Cortex of kidney (tissue), 1 donor: ENCODE measurements around the gene CHCHD6.

Experiments
- DNase-seq: peaks from one replicate; lab custom pipeline; 2025; lab: John Stamatoyannopoulos, UW

The CHCHD6 gene

GRCh38 chr3:126826693-126827092 lies 122.7 kb downstream of the CHCHD6 start:
- no peak for DNase-seq

- DNase-seq: no peak
Measured at GRCh38 chr3:126827121-126827520, 123.1 kb downstream of the CHCHD6 start.

GRCh38 chr3:126828306-126828705 lies 124.3 kb downstream of the CHCHD6 start:
- DNase-seq: no peak

- no peak for DNase-seq
Measured at GRCh38 chr3:126832933-126833332, 128.9 kb downstream of the CHCHD6 start.

DNA sequence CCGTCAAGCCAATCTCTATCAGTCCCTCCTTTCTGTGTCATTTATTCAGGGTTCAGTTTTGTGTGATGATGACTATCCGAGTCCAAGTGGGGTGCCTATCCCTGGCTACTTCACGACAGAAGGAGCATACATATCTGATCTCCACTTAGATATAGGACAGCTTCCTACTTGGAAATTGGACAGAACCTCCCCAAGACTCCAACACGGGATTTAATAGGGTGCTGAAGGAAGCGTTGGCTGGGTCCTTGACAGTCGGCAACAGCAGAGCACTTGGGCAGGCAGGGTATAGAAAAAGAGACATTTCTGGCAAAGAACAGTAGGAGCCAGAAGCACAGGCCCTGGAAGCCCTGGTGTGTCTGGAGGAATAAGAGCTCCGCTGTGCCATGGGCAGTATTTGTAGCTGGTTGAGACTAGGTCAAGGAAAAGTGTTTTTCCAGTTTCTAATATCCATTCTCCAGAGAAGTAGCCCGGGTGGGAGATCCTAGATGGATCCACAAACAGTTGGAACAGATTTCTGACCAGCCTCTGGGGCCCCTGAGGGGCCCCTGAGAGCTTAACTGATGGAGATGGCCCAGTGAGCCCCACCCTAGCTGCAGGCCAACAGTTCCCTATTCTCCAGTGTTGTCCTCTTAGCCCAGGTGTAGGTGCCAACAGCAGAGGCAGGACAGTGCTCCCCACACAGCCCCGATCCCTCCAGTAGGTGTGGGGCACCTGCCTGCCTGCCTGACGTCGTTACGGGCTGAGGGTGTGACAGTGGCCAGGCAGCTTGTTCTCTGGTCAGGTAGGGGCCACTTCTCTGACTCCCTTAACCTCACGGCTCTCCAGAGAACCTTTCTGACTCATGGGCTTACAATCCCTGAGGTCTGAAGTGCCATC lies 130.8 kb downstream of the CHCHD6 start:
- no peak for DNase-seq

- DNase-seq: no peak
Measured at GRCh38 chr3:126835472-126836219, 131.6 kb downstream of the CHCHD6 start.

DNA sequence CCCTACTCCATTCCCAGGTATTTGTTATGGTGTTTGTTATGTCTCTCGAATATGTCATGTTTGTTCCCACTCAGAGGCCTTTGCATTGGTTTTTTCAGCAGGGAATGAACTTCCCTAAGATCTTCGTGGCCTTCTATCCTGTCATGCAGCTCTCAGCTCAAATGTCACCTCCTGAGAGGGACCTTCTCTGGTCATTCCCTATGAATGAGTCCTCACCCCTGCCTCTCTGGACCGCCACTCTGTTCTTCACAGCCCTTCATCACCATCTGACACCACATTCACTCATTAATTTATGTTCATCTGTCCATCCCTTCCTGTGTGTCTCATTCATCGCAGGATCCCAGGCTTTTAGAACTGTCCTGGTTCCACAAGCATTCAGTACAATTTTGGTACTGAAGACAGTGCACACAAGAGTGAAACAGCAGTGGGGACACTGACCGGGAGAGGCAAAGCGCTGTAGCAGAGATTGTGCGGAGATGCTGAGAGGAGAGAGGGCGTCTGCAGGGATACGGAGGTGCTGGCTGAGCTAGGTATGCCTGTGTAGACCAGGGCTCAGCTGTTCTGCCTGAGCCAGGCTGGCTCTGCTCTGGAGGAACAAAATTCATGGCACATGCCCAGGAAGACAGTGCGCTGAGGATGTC lies 132.3 kb downstream of the CHCHD6 start:
- no peak for DNase-seq

- no peak for DNase-seq
Measured at GRCh38 chr3:126837773-126838172, 133.7 kb downstream of the CHCHD6 start.

DNA sequence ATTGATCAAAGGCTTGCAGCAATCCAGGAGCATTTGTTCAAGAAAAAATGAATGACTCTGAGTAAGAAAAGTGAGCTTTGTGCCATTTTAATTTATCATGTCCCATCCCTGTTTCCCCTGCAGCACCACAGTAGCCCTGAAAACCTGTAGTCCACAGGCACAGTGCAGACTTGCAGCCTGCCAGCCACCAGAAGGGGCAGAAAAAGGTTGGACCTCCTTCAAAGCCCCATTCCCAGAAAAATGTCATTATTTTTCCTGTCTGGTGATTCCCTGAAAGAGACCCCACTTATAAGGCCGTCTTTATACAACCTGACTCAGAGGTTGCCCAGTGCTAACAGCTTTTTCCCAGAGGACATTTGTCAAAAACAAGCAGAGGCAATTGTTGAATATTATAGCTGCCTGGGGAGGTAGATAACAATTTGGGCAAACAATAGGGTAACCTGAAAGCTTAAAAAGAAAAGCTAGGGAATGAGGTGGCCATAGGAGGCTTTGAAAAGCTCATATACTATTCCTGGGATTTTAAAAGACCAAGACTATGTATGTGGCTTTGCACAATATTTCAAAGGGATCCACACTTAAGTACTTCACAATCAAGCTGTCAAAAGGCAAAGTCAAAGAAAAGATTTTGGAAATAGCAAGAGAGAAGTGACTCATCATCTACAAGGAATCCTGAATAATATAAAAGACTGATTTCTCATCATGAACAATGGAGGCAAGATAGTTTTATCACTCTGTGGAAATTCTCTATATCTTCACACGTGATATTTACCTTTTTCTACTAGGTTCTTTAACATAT lies 142.1 kb downstream of the CHCHD6 start:
- no peak for DNase-seq

DNA sequence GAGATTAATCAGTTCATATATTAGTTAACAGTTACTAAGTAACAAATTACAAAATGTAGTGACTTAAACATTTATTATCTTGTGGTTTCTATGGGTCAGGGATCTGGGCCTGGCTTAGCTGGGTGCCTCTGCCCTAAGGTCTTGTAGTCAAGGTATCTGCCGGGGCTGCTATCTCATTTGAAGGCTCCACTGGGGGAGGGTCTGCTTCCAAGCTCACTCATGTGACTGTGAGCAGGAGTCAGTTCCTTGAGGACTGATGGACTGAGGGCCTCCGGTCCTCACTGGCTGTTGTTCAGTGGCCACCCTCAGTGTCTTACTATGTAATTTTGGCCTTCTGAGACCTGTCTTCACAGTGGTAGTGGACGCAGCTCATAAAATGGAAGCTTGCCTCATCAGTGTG lies 143.0 kb downstream of the CHCHD6 start:
- no peak for DNase-seq

DNA sequence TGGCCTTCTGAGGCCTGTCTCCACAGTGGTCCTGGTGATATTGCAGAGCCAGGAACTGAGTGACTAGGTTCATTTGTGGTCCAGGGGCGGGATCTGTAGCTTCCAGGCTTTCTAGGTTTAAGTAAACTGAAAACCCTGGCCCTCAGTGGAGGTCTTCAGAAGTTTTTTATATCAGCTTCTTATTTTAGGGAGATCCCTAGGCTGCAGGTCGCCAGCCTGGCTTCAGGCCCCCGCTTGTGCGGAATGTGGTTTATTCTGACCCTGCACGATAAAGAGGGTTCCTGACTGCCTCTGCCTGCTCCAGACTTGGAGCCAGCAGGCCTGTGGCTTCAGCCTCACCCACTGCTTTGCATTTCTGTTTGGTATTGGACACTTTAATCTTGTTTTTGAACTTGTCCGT lies 145.0 kb downstream of the CHCHD6 start:
- DNase-seq: no peak

- DNase-seq: no peak
Measured at GRCh38 chr3:126849768-126850167, 145.7 kb downstream of the CHCHD6 start.

DNA sequence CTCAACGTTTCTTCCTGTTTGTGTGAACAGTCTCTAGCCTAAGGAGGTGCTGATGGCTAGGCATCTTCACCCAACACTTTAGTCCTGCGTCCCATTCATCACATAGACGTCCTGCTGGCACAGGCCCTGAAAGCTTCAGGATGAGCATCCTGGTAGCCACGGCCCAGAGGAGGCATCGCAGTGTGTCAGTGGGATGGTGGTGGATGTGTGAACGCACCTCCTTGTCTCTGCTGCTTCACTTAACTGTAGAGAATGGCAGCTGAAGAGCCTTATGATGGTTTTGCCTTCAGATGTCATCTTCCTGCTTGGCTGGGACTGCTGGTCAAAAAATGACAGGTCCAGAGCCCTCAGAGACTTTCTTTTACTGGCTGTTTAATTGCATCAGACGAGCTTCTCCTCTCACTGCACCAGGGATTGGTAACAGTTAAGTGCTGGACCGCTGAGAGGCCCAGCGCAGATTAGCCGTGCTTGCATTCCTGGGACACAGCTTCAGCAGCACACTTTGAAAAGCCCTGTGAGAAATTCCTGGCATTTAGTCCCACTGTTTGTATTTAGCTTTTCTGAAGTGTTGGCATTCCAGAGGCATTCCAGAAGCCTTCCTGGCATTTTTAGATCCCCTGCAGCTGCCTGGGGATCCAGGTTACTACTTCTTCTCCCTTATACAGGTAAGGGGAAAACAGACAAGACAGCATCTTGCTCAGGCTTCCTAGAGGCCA lies 146.5 kb downstream of the CHCHD6 start:
- DNase-seq: no peak

DNA sequence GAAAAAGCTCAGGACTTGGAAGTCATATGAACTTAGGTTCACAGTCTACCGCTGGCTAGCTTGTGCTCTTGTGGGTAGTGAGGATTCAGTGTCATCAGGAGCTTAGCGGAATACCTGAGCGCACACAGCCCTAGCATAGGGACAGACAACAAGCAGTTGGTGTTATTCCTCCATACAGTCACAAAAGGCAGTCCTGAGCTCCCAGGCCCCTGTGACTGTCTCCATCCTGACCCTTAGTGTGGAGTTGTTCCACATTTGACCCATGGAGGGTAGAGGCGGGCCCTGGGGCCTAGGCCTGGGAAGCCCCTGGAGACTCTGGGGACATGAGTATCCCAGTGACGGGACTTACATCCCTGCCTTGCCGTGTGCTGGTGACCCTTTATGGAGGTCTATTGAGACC lies 147.3 kb downstream of the CHCHD6 start:
- DNase-seq: no peak

DNA sequence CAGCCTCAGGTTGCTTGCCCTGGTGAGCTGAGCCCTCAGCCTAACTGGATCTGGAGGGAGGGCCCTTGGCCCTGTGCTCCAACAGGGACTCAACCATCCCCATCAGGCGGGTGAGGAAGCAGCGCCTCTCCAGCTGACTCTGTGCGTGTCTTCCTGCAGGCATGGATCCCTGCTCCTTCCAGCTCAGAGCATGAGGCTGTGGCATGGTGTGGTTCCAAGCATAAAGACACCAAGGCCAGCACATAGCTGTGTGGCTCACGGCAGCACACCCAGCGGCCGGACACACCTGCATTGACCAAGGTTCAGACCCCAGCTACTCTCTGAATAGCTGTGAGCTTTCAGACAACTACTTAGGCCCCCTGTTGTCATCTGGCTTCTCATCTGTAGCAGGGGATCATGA lies 147.9 kb downstream of the CHCHD6 start:
- no peak for DNase-seq

GRCh38 chr3:126852511-126852910 lies 148.5 kb downstream of the CHCHD6 start:
- no peak for DNase-seq

GRCh38 chr3:126854666-126855065 lies 150.6 kb downstream of the CHCHD6 start:
- no peak for DNase-seq

- DNase-seq: no peak
Measured at GRCh38 chr3:126855374-126855773, 151.3 kb downstream of the CHCHD6 start.

DNA sequence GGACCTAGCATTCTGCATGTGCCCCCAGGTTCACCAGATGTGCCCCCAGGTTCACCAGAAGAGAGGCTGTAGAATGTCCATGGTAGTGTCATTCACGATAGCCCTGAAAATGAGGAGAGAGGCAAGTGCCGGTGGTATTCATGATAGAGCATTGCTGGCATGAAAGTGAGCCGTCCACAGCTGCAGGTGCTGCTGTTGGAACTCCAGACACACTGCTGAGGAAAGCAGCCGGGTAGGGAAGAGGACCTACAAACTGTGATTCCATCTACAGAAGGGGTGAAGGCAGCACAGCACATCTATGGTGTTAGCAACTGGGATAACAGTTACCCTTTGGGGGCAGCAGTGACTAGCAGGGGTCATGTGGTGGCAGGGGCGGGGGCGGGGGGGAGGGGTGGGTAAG lies 153.9 kb downstream of the CHCHD6 start:
- DNase-seq: no peak

DNA sequence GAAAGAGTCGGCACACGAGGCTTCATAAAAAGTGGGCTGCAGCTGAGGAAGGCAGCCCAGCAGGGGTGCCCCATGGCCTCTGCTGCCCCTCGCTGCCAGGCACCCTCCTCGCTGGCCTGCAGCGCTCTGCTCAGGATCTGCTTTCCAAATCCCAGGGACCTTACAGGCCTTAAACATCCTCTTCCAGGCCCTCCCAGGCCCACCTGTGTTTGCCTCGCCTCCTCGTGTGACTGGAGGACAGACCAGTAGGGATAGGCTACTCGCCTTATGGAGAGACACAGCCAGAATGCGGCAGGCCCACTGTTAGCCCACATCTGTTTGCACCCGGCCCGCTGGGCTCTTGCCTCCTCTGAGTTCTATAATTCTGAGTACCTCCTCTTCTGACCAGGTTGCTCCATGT lies 154.4 kb downstream of the CHCHD6 start:
- DNase-seq: no peak

GRCh38 chr3:126858887-126859286 lies 154.8 kb downstream of the CHCHD6 start:
- no peak for DNase-seq
